ENCODE measurements around the gene DNAJB6. TPM values are rescaled to one million over a fixed set of nuclear protein-coding genes. Genes with fewer than 3 reads are reported as not detected.
"Not testable (repeated sequence)": the region's sequence is repeated elsewhere in the genome, so short reads cannot be mapped to it uniquely, and the experiment has no call there.

The DNAJB6 gene
- polyA plus RNA-seq, 6 donors from 2014 or later: 86.9 to 124 (median 107) TPM

- H3K27me3 Mint-ChIP-seq: peaks cover 0 to 4% (median 0%) of the 10 kb centered on the region in 3 donors
- ATAC-seq (ENCODE audit: low read depth in 2 of 2) (no peak), DNase-seq (no peak)
- H3K4me1 Mint-ChIP-seq: no peaks in the 10 kb centered on the region
- peaks cover 0 to 10% (median 4%) of the 10 kb centered on the region in 7 donors for H3K9me3 Mint-ChIP-seq
- H3K36me3 Mint-ChIP-seq: no peaks in the 10 kb centered on the region
- no peak overlapping the region for H3K27ac Mint-ChIP-seq
- H3K4me3 Mint-ChIP-seq: no peak overlapping the region
These were observed 109.5 kb downstream of the DNAJB6 start for GRCh38 chr7:157446322-157446721.

GRCh38 chr7:157454003-157454402 lies 117.2 kb downstream of the DNAJB6 start:
- not testable (repeated sequence) for ATAC-seq (ENCODE audit: low read depth in 2 of 2); H3K27ac Mint-ChIP-seq; H3K4me3 Mint-ChIP-seq; H3K36me3 Mint-ChIP-seq; H3K4me1 Mint-ChIP-seq; DNase-seq
- H3K9me3 Mint-ChIP-seq: peaks cover 5 to 29% (median 15%) of the 10 kb centered on the region in 7 donors
- H3K27me3 Mint-ChIP-seq: peaks cover 7 to 22% (median 19%) of the 10 kb centered on the region in 3 donors

- Mint-ChIP-seq H3K27me3 (peaks cover 17 to 38% (median 33%) of the 10 kb centered on the region in 3 donors), H3K9me3 (peaks cover 8 to 28% (median 9%) of the 10 kb centered on the region in 7 donors), H3K4me3 (no peak overlapping the region), H3K4me1 (no peaks in the 10 kb centered on the region), H3K27ac (no peak overlapping the region), H3K36me3 (peaks cover 0 to 7% of the 10 kb centered on the region in 2 donors)
- DNase-seq (no peak), ATAC-seq (ENCODE audit: low read depth in 2 of 2) (no peak)
These were observed 120.8 kb downstream of the DNAJB6 start for GRCh38 chr7:157457355-157458253.

- Mint-ChIP-seq H3K4me1 (no peaks in the 10 kb centered on the region), H3K9me3 (peaks cover 4 to 22% (median 6%) of the 10 kb centered on the region in 7 donors), H3K36me3 (peaks cover 0 to 1% of the 10 kb centered on the region in 2 donors), H3K4me3 (no peak overlapping the region), H3K27me3 (peaks cover 20 to 35% (median 33%) of the 10 kb centered on the region in 3 donors), H3K27ac (no peak overlapping the region)
- DNase-seq (no peak), ATAC-seq (ENCODE audit: low read depth in 2 of 2) (no peak)
These were observed 121.4 kb downstream of the DNAJB6 start for GRCh38 chr7:157458254-157458633.

- Mint-ChIP-seq H3K4me3 (no peak overlapping the region), H3K27ac (peak overlapping the region in 1 of 6 donors; percentile 42), H3K4me1 (no peaks in the 10 kb centered on the region), H3K36me3 (no peaks in the 10 kb centered on the region), H3K27me3 (peaks cover 20 to 43% (median 32%) of the 10 kb centered on the region in 3 donors), H3K9me3 (peaks cover 0 to 10% (median 4%) of the 10 kb centered on the region in 7 donors)
- ATAC-seq (ENCODE audit: low read depth in 2 of 2) (no peak), DNase-seq (no peak)
These were observed 123.2 kb downstream of the DNAJB6 start for GRCh38 chr7:157459966-157460365.

- no peaks in the 10 kb centered on the region for H3K4me1 Mint-ChIP-seq
- peak overlapping the region in 1 of 8 donors; percentile 42 for H3K4me3 Mint-ChIP-seq
- peaks cover 0 to 5% (median 4%) of the 10 kb centered on the region in 7 donors for H3K9me3 Mint-ChIP-seq
- no peak overlapping the region for H3K27ac Mint-ChIP-seq
- no peak for DNase-seq
- peaks cover 20 to 50% (median 34%) of the 10 kb centered on the region in 3 donors for H3K27me3 Mint-ChIP-seq
- no peaks in the 10 kb centered on the region for H3K36me3 Mint-ChIP-seq
- no peak for ATAC-seq (ENCODE audit: low read depth in 2 of 2)
These were observed 123.9 kb downstream of the DNAJB6 start for GRCh38 chr7:157460721-157461120.

- Mint-ChIP-seq H3K4me3 (no peak overlapping the region), H3K27ac (no peak overlapping the region)
These were observed 125.0 kb downstream of the DNAJB6 start for GRCh38 chr7:157461573-157462418.

GRCh38 chr7:157462419-157462771 lies 125.6 kb downstream of the DNAJB6 start:
- Mint-ChIP-seq H3K27me3 (peaks cover 16 to 52% (median 40%) of the 10 kb centered on the region in 3 donors), H3K4me1 (no peaks in the 10 kb centered on the region), H3K36me3 (no peaks in the 10 kb centered on the region), H3K27ac (no peak overlapping the region), H3K4me3 (no peak overlapping the region), H3K9me3 (peaks cover 0 to 4% (median 0%) of the 10 kb centered on the region in 7 donors)
- ATAC-seq (ENCODE audit: low read depth in 2 of 2) (no peak), DNase-seq (no peak)

More at GRCh38 chr7:157461573-157462418, 125.0 kb downstream of the DNAJB6 start:
- Mint-ChIP-seq H3K9me3 (peaks cover 0 to 4% (median 0%) of the 10 kb centered on the region in 7 donors), H3K27me3 (peaks cover 16 to 58% (median 44%) of the 10 kb centered on the region in 3 donors), H3K36me3 (no peaks in the 10 kb centered on the region), H3K4me1 (no peaks in the 10 kb centered on the region)
- no peak for ATAC-seq (ENCODE audit: low read depth in 2 of 2)
- no peak for DNase-seq

- no peaks in the 10 kb centered on the region for H3K4me1 Mint-ChIP-seq
- H3K36me3 Mint-ChIP-seq: no peaks in the 10 kb centered on the region
- H3K27ac Mint-ChIP-seq: no peak overlapping the region
- DNase-seq (no peak), ATAC-seq (ENCODE audit: low read depth in 2 of 2) (no peak)
- H3K4me3 Mint-ChIP-seq: no peak overlapping the region
- peaks cover 0 to 4% (median 0%) of the 10 kb centered on the region in 7 donors for H3K9me3 Mint-ChIP-seq
- peaks cover 18 to 48% (median 35%) of the 10 kb centered on the region in 3 donors for H3K27me3 Mint-ChIP-seq
These were observed 126.0 kb downstream of the DNAJB6 start for GRCh38 chr7:157462840-157463239.

- Mint-ChIP-seq H3K4me1 (no peaks in the 10 kb centered on the region), H3K9me3 (peaks cover 0 to 4% (median 0%) of the 10 kb centered on the region in 7 donors), H3K27me3 (peaks cover 19 to 45% (median 33%) of the 10 kb centered on the region in 3 donors), H3K27ac (no peak overlapping the region), H3K36me3 (no peaks in the 10 kb centered on the region), H3K4me3 (no peak overlapping the region)
- DNase-seq: no peak
- no peak for ATAC-seq (ENCODE audit: low read depth in 2 of 2)
These were observed 126.4 kb downstream of the DNAJB6 start for GRCh38 chr7:157463245-157463644.

- peaks cover 0 to 4% (median 0%) of the 10 kb centered on the region in 7 donors for H3K9me3 Mint-ChIP-seq
- peak overlapping the region in 1 of 6 donors; percentile 28 for H3K27ac Mint-ChIP-seq
- H3K27me3 Mint-ChIP-seq: peaks cover 13 to 40% (median 33%) of the 10 kb centered on the region in 3 donors
- ATAC-seq (ENCODE audit: low read depth in 2 of 2) (no peak), DNase-seq (no peak)
- no peaks in the 10 kb centered on the region for H3K4me1 Mint-ChIP-seq
- H3K4me3 Mint-ChIP-seq: no peak overlapping the region
- no peaks in the 10 kb centered on the region for H3K36me3 Mint-ChIP-seq
These were observed 127.5 kb downstream of the DNAJB6 start for GRCh38 chr7:157464111-157464970.

GRCh38 chr7:157464971-157465886 lies 128.4 kb downstream of the DNAJB6 start:
- Mint-ChIP-seq H3K4me3 (peak overlapping the region in 1 of 8 donors; percentile 72), H3K36me3 (no peaks in the 10 kb centered on the region), H3K27me3 (peaks cover 6 to 37% (median 33%) of the 10 kb centered on the region in 3 donors), H3K27ac (no peak overlapping the region), H3K4me1 (no peaks in the 10 kb centered on the region), H3K9me3 (peaks cover 0 to 4% (median 0%) of the 10 kb centered on the region in 7 donors)
- ATAC-seq (ENCODE audit: low read depth in 2 of 2) (no peak), DNase-seq (no peak)
